Skeletal muscle cell (primary cell): Measurements from ENCODE around the gene MRPS9.

Source experiments
- DNase-seq: peaks from one replicate; pipeline ENCODE4 v3.0.0-alpha.2; 2010; ENCODE audit warnings: low read depth
- H3K4me3 ChIP-seq: 2 replicates; pipeline ENCODE4 v1.5.1; 2011; ENCODE audit warnings: low read depth, mild to moderate bottlenecking, control low read depth, low read length, moderate library complexity

Gene MRPS9

DNA sequence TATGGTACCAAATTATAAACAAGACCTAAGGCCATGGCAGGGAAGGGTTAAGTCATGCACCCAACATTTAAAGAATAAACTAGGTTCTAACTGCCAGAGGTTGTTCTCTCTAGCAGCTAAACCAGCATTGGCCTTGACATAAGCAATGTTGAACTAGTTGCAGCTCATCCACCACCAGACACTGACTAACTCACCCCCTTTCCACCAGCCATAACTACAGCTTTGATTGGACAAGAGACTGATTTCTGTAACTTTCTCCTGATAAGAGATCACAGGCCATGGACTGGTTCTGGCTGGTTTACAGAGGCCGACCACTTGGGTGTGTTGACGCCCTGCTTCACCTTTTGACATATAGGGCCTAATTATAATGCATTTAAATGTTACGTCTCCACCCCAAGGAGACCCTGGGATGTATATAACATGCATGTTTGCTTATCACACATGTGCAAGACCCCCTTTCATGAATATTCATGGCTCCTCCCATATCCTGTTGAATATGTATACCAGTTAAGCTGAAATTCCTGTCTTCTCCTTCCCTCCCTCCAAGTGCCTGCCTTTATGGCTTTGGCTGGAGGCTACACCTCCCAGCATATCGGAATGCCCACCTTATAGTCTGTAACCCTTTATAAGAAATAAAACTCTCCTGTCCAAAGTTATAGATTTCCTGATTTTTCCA, 75.9 kb downstream of the MRPS9 start:
- no peak overlapping the region for H3K4me3 ChIP-seq
- DNase-seq: no peak

DNA sequence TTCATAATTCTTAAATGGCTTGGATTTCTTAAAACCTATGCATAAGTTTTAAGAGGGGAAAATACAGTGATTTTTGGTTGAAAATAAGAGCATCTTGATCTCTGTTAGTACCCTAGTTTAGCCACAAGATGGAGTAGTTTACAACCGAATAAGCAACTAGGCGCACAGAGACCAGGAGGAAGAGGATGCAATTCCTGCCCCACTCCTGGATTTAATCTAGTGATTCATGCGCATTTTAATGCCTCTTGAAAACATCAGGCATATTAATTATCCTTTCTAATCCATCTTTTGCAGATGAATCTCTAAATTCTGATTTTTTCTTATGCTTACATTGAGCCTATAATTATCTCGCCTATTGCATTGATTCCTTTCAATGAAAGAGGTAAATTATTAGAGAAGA, 76.7 kb downstream of the MRPS9 start:
- DNase-seq: peak; percentile 32

DNA sequence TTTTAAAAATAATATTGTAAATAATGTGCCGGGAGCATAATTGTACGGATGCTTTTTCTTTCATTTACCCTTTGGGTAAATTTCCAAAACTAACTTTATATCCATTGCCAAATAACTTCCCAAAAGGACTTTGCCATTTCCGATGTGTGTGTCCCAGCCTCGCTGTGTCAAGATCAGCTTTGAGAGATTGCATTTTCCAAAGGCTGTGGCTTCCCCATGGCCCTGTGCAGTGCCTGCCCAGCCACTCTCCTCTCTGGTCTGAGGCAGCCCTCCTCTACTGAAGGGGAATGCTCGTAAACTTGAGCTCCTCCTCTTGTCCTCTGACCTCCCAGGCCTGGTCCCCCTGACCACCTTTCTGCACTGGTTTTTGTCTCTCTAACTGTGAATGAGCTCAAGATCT, 78.5 kb downstream of the MRPS9 start:
- DNase-seq: no peak
- no peak overlapping the region for H3K4me3 ChIP-seq

More for the DNA sequence above, 76.7 kb downstream of the MRPS9 start:
- no peak overlapping the region for H3K4me3 ChIP-seq

DNA sequence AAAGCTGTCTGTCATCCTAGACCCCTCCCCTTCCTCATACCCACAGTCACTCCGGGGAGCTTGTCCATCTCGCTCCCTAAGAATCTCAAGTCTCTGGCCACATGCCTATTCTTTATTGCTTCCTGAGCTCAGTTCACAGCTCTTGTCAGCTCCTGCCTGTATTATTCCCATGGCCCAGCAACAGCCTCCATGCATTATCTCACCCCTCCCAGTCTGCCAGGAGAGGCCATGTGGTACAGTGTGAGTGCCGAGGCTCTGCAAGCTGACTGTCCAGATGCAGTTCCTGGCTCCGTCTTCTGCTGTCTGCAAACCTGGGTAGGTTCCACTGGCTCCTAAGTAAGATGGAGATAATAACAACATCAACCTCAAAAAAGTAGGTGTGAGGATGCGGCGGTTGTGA, 79.7 kb downstream of the MRPS9 start:
- no peak overlapping the region for H3K4me3 ChIP-seq
- DNase-seq: no peak

DNA sequence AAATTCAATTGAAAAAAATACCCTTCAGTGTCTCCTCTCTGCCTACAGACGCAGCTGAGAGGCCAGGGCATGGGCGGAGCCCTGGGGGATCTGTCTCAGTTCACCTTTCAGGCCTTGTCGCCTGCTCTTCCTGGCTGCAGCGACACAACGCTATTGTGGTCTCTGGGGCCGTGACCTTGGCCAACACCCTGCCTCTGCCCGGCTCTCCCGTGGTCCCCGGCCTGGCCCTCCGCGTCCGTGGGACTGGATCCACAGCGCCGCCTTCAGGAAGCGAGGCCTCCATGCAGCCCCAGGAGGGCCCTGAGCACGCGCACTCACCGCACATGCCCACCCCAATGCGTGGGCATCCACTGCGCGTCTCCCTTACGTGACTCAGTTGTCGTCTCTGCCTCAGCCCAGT, 81.1 kb downstream of the MRPS9 start:
- H3K4me3 ChIP-seq: no peak overlapping the region
- DNase-seq: no peak

DNA sequence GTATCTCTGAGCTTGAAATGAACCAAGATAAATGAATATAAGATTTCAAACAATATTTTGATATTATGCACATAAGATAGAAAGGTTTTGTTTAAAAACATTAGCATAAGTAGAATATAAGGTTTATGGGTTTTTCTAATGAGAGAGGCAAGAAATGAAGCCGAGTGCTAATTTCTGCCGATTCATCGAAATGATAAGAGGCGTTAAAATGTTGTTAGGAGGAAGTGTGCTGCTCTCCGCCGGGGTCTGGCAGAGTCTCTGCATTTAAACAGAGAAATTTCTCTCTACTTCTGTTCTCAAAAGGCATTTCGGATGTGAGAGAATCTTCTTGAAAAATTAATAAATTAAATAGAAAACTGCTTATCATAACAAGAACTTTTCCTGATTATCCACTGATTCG, 83.6 kb downstream of the MRPS9 start:
- no peak overlapping the region for H3K4me3 ChIP-seq
- no peak for DNase-seq

DNA sequence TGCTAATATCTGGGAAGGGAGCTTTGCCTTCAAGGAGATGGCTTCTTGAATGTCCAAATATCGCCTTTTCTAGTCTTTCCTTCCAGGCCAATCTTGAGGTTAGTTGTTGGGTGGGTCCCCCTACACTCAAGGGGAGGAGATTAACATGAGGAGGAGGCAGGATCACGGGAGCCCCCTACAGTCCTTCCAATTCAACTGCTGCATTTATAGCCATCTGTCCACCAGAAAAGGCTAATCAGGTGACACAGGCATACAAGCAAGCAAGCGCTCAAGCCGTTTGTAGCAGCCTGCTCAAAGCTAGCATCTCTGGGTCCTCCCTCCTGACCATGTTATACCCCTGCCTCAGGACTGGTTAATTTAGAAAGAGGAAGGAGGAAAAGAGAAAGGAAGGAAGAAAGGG, 87.6 kb downstream of the MRPS9 start:
- no peak for DNase-seq
- no peak overlapping the region for H3K4me3 ChIP-seq

DNA sequence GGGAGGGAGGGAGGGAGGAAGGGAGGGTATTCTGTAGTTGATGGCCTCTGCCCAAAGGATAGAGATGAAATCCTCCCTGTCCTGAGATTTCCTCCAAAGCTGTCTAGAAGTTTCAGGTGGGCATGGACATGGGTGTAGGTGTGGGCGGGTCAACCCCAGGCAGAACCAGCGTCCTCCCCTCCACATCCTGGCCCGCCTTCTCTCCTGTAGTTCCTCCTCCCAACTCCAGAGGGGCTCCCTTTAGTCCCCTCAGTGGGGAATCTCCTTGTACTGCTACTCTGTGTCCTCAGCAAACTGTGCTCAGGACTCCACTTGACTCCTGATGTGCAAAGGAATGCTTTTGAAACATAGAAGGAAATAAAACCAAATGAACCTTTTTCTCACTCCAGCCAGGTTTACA, 88.1 kb downstream of the MRPS9 start:
- no peak overlapping the region for H3K4me3 ChIP-seq
- no peak for DNase-seq

DNA sequence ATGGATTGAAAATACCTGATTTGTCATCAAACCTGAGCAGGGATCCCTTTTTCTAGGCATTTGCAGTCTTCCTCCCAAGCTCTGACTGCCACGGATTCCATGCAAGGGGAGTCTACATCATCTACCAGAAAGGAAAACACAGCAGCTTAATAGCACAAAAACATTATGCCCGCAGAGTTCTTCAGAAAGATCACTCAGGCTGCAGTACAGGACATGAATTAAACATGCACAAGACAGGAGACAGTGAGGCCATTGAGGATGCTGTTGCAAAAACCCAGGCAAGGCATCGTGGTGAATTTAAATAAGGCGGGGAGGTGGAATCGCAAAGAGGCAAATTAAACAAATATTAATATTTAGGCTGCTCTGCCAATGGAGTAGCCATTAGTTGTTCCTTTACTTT, 88.5 kb downstream of the MRPS9 start:
- H3K4me3 ChIP-seq: no peak overlapping the region
- DNase-seq: no peak

DNA sequence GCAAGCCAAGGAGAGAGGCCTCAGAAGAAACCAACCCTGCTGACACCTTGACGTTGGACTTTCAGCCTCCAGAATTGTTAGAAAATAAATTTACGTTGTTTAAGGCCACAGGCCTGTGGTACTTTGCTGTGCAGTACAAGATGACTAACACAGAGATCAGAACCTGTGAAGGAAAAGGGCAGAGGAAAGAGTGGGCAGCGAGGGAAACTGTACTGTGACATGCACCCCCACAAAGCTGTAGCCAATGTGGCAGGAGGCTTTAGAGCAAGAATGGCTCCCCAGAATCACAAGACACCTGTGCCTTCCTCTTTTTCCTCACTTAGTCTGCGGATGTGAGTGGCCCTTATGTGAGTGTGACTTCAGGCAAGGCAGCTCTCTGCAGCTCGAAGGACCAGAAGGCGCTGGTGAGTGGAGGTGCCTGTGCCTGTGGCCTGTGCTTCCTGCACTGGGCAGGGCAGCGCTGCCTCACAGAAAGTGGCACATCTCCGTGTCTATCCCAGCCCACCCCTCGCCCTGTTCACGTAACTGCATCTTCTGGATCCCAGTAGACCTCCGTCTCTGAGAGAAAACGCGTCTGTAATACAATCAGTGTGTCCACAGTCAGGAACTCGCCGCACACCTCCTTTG, 89.5 kb downstream of the MRPS9 start:
- H3K4me3 ChIP-seq: no peak overlapping the region
- DNase-seq: no peak

DNA sequence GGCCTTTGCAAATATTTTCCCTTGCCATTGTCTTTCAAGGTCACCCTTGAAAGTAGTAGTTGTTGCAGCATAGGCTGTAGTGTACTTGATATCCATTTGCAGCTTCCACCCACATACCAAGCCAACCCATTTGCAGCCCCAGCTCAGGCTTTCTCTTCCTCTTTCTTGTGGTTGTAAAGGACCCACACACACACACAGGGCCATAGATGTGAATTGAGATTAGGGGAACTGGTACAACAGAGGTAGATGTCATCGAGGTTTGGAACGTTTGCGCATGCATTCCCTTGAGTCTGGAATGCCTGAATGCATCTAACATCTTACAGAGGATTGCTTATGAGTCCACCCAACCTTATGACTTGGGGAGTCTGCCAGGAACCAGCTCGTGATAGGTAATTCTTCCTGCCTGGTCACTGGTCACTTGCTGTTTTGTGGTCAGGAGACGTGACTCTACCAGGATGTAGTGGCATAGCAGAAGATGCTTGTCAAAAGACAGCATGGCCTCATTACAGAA, 91.9 kb downstream of the MRPS9 start:
- no peak overlapping the region for H3K4me3 ChIP-seq
- no peak for DNase-seq

DNA sequence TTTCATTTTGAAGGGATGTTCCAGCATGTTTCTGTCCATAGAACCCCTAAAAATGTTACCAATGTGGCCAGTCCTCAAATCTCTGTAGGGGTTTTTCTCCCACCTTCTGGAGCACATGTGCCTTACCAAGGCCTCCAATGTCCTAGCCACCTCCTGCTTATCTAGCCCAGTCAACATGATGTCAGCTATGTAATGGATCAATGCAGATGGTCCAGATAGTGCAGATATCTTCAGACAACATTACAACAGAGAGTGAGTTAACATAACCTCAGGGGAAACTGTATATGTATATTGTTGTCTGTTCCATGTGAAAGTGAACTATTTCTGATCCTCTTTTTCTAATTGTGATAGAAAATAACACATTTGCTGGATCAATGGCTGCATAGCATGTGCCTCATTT, 92.7 kb downstream of the MRPS9 start:
- DNase-seq: no peak
- no peak overlapping the region for H3K4me3 ChIP-seq

DNA sequence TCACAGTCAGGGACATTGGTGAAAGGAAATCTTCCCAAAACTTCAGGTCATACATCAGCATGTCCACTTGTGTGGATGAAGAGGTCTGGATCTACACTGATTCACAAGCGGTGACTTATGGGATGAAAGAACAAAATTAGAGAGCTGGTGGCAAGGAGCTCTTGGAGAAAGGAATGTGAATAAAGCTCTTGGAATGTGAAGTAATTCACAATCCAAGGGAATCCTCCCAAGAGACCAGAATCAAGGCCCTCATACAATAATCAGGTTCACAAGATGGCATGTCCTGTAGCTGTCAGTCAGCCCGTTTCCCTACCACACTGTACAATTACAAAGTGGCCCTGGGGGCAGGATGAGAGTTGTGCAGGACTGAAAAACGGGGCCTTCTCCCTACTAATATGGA, 96.2 kb downstream of the MRPS9 start:
- no peak overlapping the region for H3K4me3 ChIP-seq
- no peak for DNase-seq

DNA sequence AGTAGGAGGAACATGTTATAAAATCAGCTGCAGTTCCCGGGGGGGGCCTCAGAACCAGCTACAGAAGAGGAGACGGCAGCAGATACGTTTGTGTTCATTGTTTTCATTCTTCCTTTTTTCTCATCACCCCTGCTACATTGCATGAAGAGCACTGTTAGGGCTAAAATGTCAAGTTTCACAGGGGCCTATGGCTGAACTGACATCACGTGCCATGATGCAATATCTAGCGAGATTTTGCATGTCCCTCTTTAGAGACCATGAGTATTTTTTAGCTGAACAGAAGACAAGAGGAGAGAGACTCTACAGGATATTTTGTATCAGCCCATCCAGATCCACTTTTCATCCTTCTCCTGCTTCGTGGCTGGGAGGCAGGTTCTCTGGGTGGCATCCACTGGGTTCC, 97.6 kb downstream of the MRPS9 start:
- no peak for DNase-seq
- no peak overlapping the region for H3K4me3 ChIP-seq

DNA sequence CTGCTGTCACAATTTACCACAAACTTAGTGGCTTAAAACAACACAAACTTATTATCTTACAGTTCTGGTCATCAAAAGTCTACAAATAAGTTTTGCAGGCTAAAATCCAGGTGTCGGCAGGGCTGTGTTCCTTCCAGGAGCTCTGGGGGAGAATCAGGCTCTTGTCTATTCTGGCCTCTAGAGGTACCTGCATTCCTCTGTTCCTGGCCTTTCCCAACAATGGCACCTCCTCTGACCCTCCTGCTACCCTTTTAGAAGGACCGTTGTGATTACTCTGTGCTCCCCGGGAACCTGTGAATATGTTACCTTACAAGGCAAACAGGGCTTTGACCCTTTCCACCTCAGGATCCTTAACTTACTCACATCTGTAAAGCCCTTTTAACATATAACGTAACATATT, 98.5 kb downstream of the MRPS9 start:
- no peak overlapping the region for H3K4me3 ChIP-seq
- DNase-seq: no peak

DNA sequence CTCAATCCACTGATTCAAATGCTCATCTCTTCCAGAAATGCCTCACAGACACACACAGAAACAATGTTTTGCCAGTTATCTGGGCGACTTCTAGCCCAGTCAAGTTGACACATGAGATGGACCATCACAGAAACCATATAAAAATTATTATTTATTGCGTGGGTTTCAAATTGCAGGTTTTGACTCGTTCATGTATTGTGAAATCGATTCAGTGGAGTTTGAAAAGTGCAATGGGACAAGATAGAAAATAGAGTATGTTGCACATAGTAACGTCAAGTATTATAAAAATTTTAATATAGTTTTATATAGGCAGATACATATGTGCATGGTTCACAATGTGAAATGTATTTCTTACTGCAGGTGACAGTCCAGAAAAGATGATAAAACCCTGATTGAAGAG, 100.8 kb downstream of the MRPS9 start:
- DNase-seq: no peak
- H3K4me3 ChIP-seq: no peak overlapping the region

DNA sequence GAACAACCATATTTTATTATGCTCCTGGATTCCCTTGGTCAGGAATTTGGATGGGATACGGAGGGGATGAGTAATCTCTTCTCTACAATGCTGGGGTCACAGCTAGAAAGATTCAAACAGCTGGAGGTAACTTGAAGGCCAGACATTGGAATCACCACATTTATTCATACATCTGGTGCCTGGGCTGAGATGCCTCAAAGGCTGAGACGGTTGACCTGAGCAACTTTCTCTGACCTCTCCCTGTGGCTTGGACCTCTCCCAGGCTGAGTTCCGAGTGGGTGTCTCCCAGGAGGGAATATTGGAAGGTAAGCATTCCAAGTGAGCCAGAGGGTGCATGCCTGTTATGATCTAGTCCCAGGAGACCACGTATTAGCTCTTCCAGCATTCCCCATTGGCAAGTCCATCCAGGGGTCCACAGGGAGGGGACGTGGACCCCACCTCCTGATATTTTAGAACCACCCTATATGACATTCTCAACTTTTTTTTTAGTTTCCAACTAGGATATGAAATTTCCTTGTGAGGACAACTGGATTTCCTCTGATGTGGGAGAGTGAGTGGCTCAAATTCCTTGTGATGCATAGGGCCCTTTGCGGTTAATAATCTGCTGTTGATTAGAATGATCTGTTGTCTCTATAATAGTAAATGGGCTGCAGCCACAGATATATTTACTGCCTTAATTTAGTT, 101.8 kb downstream of the MRPS9 start:
- no peak overlapping the region for H3K4me3 ChIP-seq
- peak; percentile 3 for DNase-seq

DNA sequence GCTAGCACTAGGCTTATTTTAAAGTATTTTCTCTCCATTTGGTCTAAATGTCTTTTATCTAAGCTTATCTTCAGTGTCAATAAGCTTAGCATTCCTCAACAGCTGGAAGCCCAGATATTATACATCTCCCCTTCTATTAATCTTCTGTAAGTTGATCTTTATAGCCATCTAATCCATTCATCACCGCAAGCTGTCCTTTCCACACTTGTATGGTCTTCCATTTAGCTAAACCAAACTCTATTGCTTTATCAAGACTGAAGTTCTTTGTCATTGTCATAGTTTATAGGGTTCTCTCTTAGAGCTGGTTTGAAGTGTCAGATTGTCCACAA, 102.3 kb downstream of the MRPS9 start:
- H3K4me3 ChIP-seq: no peak overlapping the region
- DNase-seq: no peak

DNA sequence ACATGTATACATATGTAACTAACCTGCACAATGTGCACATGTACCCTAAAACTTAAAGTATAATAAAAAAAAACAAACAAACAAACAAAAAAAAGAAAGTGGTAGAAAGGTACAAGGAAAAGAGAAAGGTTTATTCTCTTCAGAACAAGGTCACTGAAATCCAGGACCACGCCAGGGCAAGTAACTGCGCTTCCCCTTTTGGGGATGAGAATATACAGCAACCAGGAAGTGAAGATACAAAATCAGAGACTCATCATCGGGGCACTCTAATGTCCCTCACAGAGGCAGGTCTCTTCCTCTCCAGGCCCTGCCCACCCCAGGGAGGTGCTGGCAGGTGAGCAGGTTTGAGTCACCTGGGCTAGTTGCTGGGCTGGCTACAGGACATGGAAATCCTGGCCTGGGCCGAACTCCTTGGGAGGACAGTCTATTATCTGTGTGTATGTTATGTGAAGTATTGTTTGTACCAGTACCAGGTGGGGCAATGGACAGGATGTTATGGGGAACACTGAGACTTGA, 103.3 kb downstream of the MRPS9 start:
- no peak for DNase-seq
- H3K4me3 ChIP-seq: no peak overlapping the region

DNA sequence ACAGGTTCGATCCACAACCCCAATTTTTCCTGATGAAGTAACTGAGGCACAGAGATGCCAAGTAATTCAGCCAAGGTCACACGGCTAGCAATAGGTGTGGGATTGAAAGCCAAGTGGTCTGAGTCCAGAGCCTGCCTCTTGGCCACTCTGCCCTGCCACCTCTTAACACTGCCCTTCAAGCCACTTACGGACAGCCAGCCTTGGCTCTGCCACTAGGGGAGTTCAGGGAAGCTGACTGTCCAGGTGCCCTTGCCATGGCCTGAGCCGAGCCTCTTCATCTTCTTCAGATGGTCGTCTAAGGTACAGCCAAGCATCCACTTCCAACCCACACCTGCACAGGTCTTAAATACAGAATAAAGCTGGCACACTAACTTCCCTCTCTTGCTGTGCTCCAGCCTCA, 104.4 kb downstream of the MRPS9 start:
- no peak for DNase-seq
- H3K4me3 ChIP-seq: no peak overlapping the region

DNA sequence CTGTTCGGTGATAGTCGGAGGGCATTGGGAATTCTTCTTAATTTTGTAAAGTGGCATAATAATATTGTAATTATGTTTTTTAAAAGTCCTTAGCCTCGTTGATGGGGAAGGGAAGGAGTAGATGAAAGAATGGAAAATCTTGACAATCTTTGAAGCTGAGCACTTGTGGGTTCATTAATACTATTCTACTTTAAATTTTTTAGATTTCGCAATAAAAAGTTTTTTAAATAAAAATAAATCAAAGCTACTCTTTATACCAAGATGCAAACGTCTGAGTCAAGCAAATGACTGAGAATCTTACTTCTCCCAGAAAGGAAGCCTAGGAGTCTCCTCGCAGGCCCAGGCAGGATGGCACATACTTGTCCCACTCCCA, 105.2 kb downstream of the MRPS9 start:
- no peak for DNase-seq
- H3K4me3 ChIP-seq: no peak overlapping the region
